Cerebellar cortex (tissue), 1 donor: ENCODE results near the gene TEX14.
"Not testable (repeated sequence)": the region's sequence is repeated elsewhere in the genome, so short reads cannot be mapped to it uniquely, and the experiment has no call there.

Experiments used
- DNase-seq: peaks from one replicate; pipeline ENCODE4 v3.0.0-alpha.2; 2015; ENCODE audit warnings: low spot score

TEX14 gene

DNA sequence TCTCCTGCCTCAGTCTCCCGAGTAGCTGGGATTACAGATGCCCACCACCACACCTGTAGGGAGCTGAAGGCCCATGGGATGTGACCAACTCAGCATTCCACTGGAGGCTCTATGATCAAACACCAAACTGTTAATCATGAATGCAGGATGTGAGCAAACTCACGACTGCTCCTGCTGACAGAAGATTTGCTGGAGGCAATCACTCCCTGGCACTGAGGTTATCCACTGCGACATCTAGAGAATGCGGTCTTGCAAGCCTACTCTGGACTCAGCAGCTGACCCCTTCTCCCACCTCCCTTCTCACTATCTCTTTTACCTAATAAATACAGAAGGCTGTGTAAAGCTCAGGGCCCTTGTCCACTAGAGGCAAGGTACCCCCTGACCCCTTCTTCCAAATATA lies 4.9 kb downstream of the TEX14 start:
- DNase-seq, result no peak

DNA sequence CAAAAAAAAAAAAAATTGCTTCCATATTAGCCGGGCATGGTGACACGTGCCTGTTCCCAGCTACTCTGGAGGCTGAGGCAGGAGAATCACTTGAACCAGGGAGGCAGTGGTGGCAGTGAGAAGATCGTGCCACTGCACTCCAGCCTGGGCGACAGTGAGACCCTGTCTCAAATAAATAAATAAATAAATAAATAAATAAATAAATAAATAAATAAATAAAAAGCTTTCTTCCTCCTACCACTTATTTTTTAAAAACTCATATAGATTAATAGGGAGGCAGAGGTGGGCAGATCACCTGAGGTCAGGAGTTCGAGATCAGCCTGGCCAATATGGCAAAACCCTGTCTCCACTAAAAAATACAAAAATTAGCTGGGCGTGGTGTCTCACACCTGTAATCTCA lies 7.4 kb downstream of the TEX14 start:
- not testable (repeated sequence) for DNase-seq

DNA sequence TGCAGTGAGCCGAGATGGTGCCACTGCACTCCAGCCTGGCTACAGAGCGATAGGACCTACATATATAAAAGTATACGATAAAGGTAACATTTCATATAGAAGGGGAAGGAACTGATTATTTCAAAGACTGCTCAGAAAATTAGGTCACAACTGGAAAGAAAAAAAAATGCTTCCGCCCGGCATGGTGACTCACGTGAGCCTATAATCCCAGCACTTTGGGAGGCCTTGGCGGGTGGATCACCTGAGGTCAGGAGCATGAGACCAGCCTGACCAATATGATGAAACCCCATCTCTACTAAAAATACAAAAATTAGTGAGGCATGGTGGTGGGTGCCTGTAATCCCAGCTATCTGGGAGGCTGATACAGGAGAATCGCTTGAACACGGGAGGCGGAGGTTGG lies 7.8 kb downstream of the TEX14 start:
- DNase-seq, result no peak

DNA sequence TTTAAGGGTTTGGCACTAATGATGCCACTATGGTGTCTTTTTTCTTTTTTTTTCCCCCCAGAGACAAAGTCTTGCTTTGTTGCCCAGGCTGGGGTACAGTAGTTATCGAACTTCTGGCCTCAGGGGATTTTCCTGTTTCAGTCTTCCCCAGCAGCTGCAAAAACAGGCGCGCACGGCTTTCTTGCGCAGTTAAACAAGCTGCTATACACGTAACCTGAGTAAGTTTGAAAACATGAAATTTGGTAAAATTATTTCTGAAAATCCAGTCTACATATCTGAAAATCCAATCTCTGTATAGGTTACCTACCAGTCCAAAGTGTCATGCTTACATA lies 11.8 kb downstream of the TEX14 start:
- DNase-seq, result peak; percentile 36

DNA sequence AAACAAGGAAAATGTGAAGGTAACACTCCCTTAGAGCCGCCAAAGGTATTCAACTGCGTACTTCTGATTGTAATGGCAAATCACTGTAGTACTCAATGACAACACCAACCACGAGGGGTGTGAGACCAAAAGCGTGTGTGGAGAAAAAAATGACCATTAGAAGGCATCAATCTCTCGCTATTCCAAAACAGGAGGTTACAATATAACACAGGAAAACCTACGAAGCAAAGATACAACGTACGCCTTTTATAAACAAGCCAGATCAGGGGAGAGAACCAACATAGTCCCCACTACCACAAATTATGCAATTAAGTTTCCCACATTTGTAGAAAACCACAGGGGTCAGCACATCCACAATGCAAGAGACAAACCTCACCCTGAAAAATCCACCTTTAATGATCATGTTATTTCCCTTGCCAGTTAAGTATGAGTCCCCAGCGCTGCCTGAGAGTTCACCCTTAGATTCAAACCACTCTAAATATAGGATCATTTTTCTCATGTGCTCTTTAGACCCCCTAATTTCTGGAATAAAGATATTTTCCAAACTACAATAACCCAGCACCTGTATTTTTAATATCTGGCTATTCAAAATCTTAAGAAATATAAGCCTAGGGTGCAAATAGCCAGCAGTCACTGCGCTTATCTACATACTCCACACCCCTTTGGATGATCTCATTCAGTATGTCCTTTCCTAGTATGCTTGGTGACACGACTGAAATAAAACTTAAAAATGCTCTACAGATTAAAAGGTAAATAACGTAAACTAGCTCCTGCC lies 12.4 kb downstream of the TEX14 start:
- peak; percentile 95 for DNase-seq

DNA sequence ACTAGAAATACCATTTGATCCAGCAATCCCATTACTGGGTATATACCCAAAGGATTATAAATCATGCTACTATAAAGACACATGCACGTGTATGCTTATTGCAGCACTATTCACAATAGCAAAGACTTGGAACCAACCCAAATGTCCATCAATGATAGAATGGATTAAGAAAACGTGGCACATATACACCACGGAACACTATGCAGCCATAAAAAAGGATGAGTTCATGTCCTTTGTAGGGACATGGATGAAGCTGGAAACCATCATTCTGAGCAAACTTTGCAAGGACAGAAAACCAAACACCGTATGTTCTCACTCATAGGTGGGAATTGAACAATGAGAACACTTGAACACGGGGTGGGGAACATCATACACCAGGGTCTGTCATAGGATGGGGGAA lies 13.6 kb downstream of the TEX14 start:
- DNase-seq, result not testable (repeated sequence)

DNA sequence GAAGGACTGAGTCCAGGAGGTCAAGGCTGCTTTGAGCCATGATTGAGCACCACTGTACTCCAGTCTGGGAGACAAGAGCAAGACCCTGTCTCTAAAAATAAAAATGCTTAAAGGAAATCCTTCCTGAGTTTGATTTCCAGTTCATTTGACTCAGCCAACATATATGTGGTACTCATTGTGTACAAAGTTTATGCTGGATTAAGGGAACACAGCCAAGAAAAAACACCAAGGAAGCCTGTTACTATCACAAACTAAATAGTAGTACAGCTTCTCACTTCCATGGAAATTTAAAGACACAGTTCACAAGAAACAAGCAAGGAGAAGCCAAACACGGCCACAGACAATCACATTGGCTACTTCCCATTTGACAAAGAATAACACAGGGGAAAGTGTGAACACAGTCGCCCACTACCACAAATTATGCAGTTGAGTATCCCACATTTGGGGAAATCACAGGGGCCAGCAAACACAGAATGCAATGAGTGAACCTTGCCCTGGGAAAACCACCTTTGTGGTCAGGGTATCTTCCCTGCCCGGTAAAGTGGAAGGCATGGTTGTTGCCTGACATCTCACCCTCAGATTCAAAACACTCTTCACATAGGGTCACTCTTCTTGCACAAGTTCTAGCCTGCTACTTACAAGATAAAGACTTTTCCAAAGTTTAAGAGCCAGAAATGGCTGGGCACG lies 14.5 kb downstream of the TEX14 start:
- DNase-seq, result no peak

DNA sequence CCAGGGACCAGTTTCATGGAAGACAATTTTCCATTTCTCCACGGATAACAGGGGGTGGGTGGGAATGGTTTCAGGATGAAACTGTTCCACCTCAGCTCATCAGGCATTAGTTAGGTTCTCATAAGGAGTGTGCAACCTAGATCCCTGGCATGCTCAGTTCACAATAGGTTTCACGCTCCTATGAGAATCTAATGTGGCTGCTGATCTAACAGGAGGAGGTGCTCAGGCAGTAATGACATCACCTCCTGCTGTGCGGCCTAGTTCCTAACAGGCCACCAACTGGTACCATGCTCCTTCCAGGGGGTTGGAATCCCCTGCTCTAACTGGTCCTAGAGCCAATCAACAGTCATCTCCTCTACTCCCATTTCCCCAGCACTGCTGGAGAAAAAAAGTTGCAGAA lies 19.9 kb downstream of the TEX14 start:
- no peak for DNase-seq

DNA sequence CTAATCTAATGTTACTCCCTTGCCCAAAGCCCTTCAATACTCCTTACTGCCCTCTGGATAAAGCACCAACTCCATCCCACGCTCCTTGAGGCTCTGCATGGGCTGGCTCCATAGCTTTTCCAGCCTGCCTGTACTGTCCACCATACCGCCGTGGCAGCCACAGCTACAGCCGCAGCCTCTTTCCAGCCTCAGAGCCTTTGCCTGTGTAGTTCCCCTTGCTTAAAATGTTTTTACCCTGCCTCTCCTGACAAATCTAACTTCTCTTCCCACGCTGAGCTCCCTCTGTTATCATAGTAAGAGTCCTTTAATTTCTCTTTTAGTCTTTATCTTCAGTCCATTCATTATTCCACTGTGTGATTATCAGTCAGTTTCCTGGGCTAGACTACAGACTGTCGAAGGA lies 22.0 kb downstream of the TEX14 start:
- DNase-seq, result no peak

DNA sequence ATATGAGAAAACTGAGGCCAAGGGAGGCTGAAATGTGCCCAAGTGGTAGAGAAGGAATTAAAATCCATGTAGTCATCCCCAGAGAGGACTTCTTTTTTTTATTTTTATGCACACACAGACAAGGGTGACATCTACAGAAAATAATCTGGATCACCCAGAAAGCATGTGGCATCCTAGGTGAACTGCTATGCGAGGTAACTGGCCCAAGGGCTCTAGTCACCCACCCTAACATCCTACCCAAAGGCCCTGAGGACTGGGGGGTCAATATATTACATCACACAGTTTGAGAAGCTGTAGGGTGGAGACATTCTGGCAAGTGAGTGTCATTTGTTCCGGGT lies 23.3 kb downstream of the TEX14 start:
- DNase-seq, result no peak

DNA sequence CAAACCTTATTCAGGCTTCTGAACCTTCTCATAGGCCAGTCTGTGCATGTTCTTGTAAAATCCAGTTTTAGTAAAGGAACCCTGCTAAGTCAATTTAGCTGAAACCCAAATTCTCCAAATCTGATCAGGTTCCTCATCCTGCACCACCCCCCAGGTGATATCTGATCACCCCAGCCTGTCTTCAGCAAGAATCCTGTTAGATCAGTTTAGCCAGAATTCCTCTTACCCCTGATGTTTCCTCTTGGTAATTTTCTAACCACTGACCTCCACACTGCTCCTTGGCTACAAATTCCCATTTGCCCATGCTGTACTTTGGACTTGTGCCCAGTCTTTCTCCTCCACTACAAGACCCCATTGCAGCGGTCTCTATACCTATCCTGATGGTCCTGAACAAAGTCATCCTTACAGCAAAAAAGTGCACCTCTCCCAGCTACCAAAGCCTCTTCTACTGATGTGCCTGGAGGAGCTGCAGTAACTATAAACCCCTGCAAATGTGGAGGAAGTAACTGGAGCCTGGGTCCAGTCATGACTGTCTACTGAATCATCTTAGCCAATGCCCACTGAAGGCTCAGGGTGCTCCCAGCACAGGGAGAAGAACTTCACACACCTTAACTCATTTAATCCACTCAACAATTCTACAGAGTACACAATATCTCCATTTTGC lies 23.8 kb downstream of the TEX14 start:
- DNase-seq, result no peak

DNA sequence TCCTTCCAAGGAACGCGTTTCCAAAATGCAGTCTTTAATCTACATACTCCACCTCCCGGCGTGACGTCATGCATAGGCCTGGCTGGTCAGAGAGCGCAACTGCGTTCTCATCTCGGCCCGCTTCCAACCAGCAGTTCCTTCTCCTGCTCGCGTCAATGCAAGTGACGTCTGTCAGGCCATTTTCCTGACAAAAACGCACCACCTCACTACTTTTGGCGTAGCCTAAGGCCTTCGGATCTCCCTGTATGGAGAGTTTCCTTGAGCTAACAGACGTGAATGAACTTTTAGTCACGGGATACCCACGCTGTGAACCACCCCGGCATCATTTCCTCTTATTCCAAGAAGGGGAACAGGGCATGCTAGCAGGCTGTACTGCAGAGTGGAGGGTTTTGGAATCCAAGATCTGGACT lies 25.0 kb downstream of the TEX14 start:
- no peak for DNase-seq

DNA sequence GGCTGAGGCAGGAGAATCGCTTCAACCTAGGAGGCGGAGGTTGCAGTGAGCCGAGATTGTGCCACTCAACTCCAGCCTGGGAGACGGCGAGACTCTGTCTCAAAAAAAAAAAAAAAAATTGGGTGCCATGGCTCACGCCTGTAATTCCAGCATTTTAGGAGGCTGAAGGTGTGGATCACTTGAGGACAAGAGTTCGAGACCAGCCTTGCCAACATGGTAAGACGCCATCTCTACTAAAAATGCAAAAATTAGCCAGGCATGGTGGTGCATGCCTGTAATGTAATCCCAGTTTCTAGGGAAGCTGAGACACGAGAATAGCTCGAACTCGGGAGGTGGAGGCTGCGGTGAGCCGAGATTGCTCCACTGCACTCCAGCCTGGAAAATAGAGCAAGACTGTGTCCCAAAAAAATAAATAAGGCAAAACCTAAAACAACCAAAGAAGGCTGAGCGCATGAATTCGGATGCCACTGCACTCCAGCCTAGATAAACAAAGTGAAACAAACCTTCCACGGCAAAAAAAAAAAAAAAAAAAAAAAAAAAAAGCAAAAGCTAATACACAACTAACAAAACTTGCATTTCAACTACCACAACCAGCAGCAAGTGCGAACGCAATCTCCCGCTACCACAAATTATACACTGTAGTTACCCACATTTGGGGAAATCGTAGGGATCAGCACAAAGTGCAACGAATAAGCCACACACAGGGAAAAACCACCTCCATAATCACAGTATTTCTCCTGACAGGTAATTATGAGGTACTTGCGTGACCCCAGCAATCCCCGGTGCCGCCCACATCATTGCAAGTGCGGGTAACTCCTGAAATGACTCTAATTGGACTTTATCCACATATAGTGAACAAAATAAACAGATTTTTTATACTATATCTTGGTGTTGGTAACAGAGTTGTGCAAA lies 25.6 kb downstream of the TEX14 start:
- no peak for DNase-seq

DNA sequence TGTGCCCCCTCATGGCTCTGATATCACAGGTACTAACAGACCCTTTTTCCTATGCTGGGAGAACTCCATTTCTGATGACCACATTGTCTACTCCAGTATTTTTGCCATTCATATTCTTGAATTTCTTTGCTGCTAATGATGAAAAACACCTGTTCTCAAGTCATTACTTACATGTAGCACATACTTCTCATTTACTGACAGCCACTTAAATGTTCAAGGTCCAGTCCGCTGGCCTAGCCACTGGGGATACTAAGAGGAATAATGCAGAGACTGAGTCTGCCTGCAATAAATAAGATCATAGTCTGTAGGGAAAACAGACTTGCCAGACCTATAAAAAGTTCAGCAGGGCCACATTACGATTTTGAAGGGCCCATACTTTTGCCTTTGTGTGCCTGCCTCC lies 27.5 kb downstream of the TEX14 start:
- DNase-seq, result no peak

DNA sequence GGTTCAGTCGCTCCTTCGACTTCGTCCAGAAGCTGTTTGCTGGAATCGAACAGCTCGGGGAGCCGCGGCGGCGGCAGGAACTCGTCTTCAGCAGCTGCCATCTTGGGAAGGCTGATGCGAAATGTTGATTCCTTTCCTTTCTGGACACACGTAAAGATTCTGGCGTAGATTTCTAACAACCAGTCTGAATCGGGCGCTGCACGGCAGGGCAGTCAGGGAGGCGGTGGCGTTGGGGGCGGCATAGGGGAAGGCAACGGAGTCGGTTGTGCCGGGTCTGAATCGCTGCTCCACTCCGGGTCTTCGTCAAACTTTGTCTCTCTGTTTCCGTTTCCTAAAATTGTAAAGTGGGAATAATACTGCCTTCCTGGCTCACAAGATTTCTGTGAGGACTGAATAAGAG lies 30.3 kb downstream of the TEX14 start:
- DNase-seq, result no peak

DNA sequence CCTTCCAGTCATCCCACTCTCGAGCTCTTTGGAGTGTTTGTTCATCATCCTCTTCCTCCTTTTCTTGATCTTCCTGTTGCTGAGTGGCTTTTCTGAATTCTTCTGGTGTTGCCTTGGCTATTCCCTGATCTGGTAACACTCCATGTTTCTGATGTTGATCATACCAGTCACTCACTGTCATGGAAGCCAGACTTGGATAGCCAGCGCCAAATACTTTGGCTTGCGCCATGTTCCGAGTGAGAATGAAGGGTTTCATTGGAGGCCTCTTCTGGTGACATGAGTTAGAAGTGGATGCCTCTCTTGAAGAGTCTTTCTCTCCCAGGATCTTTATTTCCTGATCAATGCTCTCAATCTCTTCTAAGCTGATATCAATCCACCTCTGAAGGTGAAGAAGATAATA lies 31.2 kb downstream of the TEX14 start:
- no peak for DNase-seq

DNA sequence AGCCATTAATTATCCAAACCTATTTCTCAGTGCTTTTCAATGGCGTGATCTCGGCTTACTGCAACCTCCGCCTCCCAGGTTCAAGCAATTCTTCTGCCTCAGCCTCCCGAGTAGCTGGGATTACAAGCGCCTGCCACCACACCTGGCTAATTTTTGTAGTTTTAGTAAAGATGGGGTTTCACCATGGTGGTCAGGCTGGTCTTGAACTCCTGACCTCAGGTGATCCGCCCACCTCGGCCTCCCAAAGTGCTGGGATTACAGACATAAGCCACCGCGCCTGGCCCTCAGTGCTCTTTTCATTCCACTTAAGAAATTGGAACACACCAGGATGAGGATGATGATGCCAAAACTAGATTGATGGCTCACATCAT lies 32.1 kb downstream of the TEX14 start:
- not testable (repeated sequence) for DNase-seq

DNA sequence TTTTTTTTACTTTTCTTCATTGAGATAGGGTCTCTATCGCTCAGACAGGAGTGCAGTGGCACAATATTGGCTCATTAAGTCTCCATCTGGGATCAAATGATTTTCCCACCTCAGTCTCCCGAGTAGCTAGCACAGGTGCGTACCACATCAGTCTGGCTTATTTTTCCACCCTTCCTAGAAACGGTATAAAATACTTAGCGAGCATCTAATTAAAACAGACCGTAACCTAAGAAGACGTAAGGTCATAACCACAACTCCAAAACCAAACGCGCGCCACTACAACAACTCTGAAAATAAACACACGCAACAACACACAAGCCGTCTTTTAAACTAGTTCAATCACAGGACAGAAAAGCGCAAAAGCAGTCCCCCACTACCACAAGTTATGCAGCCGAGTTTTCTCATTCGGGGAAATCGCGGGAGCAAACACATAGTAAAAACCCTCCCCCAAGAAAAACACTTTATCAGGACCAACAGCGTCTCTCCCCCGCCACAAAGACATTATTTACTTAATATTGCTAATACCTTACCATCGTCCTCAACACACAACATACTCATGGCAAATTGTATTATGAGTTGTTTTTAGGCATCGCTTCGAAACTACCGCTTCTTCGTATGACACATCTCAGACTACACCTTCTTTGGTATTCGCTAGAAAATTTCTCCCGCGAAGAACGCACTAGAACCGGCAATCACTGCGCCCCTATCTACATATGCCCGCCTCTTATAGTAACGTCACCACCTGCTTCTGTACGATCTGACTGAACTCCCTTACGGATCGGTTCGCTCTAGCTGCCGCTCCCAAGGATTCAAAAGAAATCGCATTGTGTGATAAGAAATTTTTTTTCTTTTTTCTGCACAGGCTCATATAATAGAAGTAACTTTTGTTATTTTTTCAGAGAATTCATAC lies 32.8 kb downstream of the TEX14 start:
- DNase-seq, result peak; percentile 97

DNA sequence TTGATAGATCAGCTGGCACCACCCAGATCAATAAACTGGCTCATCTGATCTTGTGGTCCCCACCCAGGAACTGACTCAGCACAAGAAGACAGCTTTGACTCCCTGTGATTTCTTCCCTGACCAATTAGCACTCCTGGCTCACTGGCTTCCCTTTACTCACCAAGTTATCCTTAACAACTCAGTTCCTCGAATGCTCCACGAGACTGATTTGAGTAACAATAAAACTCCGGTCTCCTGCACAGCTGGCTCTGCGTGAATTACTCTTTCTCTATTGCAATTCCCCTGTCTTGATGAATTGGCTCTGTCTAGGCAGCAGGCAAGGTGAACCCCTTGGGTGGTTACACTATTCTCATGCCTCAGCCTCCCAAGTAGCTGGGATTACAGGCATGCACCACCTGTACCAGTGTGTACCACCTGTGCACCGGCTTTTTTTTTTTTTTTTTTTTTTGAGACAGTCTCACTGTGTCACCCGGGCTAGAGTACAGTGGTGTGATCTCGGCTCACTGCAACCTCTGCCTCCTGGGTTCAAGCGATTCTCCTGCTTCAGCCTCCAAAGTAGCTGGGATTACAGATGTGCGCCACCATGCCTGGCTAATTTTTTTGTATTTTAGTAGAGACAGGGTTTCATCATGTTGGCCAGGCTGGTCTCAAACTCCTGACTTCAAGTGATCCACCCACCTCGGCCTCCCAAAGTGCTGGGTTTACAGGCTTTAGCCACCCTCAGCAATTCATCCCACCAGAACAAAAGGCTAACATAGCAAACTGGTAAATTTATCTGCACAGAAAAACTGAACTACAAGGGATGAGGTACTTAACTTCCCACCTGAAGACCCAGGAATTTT lies 33.7 kb downstream of the TEX14 start:
- DNase-seq, result peak; percentile 26

DNA sequence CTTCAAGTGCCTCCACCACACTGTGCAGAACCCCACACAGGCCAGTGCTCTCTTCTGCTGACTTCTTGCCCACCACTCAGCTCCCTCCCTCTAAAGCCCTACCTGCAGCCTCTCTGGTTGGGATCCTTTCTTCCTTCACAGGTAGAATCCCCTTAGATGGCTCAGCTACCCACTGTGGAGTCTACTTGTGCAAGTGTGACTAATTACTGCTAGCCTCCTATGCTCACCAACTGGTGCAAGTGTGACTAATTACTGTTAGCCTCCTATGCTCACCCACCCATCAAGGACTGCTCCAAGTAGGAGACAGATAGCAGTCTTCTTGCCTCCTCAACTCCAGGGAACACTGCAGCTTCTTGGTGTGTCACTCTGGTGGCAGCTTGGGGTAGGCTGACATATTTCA lies 43.6 kb downstream of the TEX14 start:
- DNase-seq, result no peak

DNA sequence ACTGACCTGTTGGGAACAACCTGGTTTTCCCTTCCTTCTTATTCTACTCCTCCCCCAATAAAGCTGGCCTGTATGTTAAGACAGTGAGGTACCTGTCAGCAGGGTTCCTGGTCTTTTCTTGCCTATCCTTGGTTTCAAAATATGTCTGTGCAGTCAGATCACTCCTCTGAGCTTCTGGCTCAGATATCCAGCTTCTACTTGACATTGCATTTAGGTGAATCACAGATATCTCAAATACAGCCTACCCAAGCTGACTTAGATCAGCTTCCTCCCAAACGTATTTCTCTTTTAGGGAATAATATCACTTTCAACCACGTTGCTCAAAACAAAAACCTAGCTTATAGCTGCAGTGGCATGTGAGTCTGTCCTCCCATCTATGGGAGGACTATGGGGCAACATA lies 48.7 kb downstream of the TEX14 start:
- DNase-seq, result no peak
